GM12872 (cell line): ENCODE measurements around the gene KIF6.

Source experiments
- CTCF ChIP-seq: IDR thresholded peaks from 3 replicates; pipeline ENCODE4 v1.5.1; 2011; ENCODE audit warnings: low read depth, mild to moderate bottlenecking, low read length, moderate library complexity; ENCODE audit not compliant: insufficient read depth

KIF6 gene

GRCh38 chr6:39386487-39386886, 338.7 kb downstream of the KIF6 start:
- no peak for TF ChIP-seq CTCF

GRCh38 chr6:39381550-39382140, 343.6 kb downstream of the KIF6 start:
- no peak for TF ChIP-seq CTCF

DNA sequence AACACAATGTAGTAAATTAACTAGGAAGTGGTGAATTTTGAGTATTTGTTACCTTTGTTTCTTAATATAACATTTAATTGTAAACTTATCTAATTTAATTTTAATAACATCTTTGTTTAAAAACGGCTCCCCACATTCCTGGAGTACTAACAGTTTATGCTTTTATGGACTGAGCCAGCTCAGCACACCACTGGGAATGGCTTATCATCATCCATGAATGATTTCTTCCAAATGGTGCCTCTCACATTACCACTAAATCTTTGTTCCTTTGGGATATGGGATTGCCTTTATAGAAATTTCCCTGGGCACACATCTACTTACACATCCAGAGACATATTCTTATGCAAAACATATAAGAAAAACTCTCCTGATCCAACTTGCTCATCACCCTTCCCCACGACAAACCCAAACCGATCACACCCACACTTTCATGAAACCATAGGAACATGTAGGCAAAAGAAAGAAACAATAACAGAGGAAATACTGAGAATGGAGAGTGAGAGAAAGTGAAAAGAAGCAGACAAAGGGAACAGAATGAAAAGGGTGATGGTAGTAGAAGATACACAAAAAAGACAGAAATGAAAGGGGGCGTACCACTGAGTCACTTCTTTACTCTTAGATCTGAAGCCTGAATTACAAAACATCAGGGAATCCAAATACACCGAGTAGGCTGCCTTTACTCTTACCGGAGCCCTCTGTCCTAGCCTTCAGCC, 344.2 kb downstream of the KIF6 start:
- TF ChIP-seq CTCF: no peak

DNA sequence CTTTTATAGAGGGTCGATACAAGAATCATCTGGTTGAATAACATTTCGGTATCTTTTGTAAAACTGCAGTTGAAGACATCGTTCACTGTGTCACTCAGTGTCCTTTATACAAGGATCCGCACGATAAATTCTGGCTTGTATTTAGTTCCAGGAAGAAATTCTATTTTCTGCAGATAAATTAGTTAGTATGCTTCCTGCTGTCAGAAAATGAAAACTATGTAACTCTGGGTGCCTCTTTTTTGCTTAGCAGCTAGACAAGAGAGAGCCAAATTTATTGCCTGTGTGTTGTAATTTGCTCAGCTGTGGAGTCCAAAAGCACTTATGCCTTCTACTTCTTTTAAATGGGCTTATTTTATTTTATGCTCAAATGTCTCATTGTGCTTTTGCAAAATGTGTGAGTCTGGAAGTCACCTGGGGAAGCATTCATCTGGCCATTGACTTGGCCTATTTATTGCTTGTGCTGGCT, 346.2 kb downstream of the KIF6 start:
- no peak for TF ChIP-seq CTCF

- no peak for TF ChIP-seq CTCF
These were observed 346.8 kb downstream of the KIF6 start for GRCh38 chr6:39378175-39378959.

DNA sequence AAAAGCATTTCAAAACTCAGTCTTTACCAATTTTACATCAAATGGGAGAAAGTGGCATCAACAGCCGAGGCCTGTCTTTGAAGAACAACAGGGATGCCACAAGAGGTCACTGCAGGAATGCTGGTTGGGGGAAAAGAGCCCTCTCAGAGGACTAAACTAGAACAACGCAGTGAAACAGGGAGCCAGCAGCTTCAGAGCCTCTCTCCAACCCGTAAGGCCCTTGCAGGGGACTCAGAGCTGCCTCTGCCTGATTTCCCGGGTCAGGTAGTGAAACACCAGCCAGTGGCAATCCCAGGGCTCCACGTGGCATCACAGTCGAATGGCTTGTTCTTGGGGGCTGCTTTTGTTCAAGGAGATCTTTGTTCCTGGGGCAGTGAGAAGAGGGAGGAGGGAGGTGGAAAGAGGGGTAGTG, 347.7 kb downstream of the KIF6 start:
- TF ChIP-seq CTCF: peak; percentile 86

- no peak for TF ChIP-seq CTCF
These were observed 349.8 kb downstream of the KIF6 start for GRCh38 chr6:39375405-39375804.
